GM18498 (cell line): Measurements from ENCODE around the gene PLEKHA5.
"Not testable (repeated sequence)": the region's sequence is repeated elsewhere in the genome, so short reads cannot be mapped to it uniquely, and the experiment has no call there.

ENCODE experiments used
- ATAC-seq: cut with Tn5 transposase; IDR thresholded peaks from one replicate; pipeline ENCODE4 v1.9.1; 2021; ENCODE audit warnings: mild to moderate bottlenecking, moderate library complexity; ENCODE audit not compliant: unreplicated experiment

The PLEKHA5 gene

GRCh38 chr12:19397534-19397933 is 268.0 kb downstream of the PLEKHA5 start:
- ATAC-seq, result no peak

GRCh38 chr12:19398376-19399363 is 269.1 kb downstream of the PLEKHA5 start:
- ATAC-seq, result no peak

- not testable (repeated sequence) for ATAC-seq
These were observed 271.2 kb downstream of the PLEKHA5 start for GRCh38 chr12:19400649-19401285.

GRCh38 chr12:19402211-19402610 is 272.7 kb downstream of the PLEKHA5 start:
- ATAC-seq, result no peak

GRCh38 chr12:19402743-19403431 is 273.4 kb downstream of the PLEKHA5 start:
- ATAC-seq, result no peak

DNA sequence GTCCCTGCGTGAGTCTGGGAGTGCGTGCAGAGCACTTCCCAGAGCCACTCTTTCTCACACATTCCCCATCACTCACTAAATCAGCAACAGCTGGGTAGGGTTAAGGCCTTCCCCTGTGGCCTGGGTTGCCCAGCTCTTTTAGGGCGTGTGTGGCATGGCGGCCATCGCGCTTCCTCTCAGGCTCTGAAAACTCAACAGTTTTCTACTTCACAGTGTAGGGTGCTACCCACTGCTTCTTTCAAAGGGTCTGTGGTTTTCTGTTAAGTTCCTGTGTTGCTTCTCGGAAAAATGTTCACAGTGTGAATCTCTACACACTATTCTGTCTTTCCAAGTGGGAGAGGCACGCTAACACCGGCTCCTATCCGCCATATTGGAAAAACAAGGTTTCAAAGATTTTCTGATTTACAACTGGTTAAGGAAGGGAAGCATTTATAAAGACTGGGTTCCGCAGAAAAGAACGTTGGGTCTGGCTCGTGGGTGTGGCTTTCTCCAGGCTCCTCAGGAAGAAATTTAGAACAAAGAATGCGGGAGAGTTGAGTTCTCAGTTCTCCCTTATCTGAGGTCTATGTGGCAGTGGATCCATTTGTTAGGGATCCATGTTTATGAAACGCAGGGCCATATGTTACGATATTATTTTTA is 274.8 kb downstream of the PLEKHA5 start:
- no peak for ATAC-seq

- no peak for ATAC-seq
These were observed 279.8 kb downstream of the PLEKHA5 start for GRCh38 chr12:19409376-19409775.

- ATAC-seq, result no peak
These were observed 280.7 kb downstream of the PLEKHA5 start for GRCh38 chr12:19410211-19410610.

GRCh38 chr12:19410629-19411185 is 281.2 kb downstream of the PLEKHA5 start:
- ATAC-seq, result no peak

DNA sequence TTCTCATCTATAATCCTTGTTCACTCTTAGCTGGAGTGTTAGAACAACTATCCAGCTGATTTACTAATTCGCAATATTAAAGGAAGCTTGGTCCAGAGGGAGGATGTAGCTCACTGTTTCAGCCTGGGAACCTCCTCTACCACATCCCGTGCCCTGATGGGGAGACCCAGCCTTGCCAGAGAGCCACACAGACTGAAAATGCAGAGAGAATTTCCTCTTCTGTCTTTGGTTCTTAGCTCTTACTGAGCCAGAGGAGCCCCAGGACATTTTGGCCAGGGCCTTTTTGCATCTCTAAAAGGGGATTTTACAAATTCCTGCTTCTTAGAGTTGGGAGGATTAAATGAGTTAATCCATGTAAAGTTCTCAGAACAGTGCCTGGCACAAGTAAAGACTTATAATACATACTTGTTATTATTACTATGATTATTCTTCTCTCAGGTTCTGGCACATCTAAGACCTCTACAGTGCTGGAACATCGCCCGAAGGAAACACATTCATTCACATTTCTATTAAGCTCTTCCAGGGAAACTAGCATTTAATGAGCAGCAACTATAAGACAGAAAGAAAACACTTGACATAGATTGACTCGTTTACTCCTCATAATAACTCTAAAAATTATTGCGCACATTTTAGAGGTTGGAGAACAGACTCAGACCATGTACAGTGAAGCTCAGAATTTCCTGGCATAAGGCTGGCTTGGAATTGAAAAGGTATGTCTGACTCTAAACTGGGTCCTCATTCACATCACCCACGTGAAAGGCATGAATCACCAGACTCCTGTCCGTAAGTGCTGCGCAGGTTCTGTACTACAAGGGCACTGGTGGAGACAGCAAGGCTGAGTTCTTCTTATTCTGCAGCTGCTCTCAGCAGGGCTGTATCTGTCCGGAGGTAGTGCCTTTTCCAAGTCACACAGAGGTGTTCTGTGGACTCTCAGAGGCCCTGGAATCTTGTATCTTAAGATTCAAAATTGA is 282.0 kb downstream of the PLEKHA5 start:
- ATAC-seq, result no peak

GRCh38 chr12:19412844-19413243 is 283.3 kb downstream of the PLEKHA5 start:
- ATAC-seq, result no peak

DNA sequence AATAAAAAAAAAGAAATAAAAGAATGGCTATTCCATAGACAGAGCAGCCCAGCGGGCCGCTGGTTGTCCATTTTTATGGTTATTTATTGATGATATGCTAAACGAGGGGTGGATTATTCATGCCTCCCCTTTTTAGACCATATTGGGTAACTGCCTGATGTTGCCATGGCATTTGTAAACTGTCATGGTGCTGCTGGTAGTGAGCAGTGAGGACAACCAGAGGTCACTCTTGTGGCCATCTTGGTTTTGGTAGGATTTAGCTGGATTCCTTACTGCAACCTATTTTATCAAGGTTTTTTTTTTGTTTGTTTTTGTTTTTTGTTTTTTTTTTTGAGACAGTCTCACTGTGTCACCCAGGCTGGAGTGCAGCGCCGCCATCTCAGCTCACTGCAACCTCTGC is 284.0 kb downstream of the PLEKHA5 start:
- ATAC-seq, result not testable (repeated sequence)

DNA sequence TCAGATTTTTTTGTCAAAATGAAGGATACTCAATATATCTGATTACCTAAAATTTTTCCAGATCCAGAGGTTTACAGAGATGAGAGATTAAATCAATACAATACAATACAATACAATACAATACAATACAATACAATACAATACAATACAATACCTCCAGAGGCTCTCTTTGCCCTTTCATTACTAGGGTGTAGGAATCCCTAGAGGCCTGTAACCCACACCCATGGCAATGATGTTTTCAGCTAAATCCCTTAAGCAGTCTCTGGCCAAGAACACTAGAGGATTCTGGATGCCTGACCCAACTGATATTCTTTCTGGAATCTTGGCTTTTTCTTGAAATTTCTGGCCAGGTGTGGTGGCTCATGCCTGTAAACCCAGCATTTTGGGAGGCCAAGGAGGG is 286.0 kb downstream of the PLEKHA5 start:
- ATAC-seq, result no peak

GRCh38 chr12:19419086-19419485 is 289.6 kb downstream of the PLEKHA5 start:
- no peak for ATAC-seq

- ATAC-seq, result no peak
These were observed 292.2 kb downstream of the PLEKHA5 start for GRCh38 chr12:19421503-19422282.

DNA sequence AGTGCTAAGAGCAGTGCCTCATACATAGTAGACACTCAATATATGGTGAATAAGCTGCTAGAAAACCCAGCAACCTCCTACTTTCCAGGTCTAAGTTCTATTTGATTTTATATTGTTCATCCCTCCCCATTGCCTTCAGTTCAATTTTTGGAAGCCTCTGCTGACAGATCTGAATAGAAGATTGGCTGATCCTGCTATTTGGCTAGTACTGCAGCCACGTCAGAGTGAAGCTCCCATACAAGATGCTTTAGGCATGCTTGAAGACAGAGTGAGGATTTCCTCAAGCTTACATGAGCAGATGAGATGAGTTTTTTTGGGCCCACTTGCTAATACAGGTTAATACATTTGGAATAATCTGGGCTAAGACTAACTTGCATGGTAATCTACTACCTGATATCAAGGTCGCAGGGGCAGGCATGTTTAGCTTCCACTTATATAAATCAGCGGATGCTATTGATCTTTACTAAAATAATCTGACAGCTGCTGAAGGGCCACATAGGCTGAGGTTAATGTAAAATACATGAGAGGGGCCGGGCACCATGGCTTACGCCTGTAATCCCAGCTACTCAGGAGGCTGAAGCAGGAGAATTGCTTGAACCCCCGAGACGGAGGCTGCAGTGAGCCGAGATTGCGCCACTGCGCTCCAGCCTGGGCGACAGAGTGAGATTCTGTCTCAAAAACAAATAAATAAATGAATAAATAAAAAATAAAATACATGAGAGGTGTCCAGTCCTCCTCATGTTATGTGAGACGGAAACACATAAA is 293.8 kb downstream of the PLEKHA5 start:
- ATAC-seq, result no peak
